Measurements from ENCODE around the gene CFAP77.

DNA sequence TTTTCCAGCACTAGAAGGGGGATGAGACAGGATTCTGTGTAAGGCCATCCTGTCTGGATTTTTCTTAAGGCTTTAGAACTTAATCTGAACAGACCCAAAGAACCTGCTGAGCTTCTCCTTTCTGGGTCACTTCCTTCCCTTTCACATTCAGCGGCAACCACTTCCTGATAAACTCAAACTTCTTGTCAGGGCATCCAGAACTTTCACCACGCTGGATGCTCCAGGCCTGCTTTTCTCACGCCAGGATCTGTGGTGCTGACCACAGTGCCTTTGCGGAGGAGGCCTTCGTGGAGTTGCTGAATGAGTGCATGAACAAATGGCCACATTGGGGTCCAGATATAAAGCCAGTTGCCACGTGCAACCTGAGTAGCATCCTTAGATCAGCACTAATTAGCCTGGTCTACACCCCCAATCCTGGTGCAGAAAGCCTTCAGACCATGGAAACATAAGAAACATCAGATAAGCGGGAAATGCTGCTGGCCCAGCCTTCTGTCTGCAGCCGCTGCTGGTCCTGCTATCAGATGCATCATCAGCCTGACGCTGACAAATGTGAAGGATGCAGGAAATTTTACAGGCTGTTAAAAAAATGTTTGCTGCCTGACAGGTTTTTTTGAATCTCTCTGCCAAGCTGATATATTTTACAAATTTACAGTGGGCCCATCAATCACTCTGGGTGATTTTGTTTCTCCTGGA, 97.1 kb downstream of the CFAP77 start:
- TF ChIP-seq, protein P1, sequence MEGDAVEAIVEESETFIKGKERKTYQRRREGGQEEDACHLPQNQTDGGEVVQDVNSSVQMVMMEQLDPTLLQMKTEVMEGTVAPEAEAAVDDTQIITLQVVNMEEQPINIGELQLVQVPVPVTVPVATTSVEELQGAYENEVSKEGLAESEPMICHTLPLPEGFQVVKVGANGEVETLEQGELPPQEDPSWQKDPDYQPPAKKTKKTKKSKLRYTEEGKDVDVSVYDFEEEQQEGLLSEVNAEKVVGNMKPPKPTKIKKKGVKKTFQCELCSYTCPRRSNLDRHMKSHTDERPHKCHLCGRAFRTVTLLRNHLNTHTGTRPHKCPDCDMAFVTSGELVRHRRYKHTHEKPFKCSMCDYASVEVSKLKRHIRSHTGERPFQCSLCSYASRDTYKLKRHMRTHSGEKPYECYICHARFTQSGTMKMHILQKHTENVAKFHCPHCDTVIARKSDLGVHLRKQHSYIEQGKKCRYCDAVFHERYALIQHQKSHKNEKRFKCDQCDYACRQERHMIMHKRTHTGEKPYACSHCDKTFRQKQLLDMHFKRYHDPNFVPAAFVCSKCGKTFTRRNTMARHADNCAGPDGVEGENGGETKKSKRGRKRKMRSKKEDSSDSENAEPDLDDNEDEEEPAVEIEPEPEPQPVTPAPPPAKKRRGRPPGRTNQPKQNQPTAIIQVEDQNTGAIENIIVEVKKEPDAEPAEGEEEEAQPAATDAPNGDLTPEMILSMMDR (tag by site-specific recombination; IDR thresholded peaks at IDR 0.05), result no peak
- TF ChIP-seq ZNF121 (tag by site-specific recombination; IDR thresholded peaks at IDR 0.05) (no peak), MZF1 (tag by site-specific recombination; IDR thresholded peaks at IDR 0.05; ENCODE audit: borderline replicate concordance) (no peak), ZFP3 (tag by site-specific recombination; IDR thresholded peaks at IDR 0.05; ENCODE audit: low read depth) (no peak), ZFHX2 (tag by site-specific recombination; conservative IDR thresholded peaks at IDR 0.05) (no peak), KLF16 (tag by site-specific recombination; IDR thresholded peaks at IDR 0.05) (no peak), ZNF274 (IDR thresholded peaks at IDR 0.05; ENCODE audit: low read length) (no peak), ZNF274 (tag by site-specific recombination; IDR thresholded peaks at IDR 0.05; ENCODE audit: borderline replicate concordance) (no peak), SP3 (tag by site-specific recombination; IDR thresholded peaks at IDR 0.05) (no peak), ZNF624 (tag by site-specific recombination; IDR thresholded peaks at IDR 0.05) (no peak), SP2 (tag by site-specific recombination; IDR thresholded peaks at IDR 0.05) (no peak)
- TF ChIP-seq, protein P2, sequence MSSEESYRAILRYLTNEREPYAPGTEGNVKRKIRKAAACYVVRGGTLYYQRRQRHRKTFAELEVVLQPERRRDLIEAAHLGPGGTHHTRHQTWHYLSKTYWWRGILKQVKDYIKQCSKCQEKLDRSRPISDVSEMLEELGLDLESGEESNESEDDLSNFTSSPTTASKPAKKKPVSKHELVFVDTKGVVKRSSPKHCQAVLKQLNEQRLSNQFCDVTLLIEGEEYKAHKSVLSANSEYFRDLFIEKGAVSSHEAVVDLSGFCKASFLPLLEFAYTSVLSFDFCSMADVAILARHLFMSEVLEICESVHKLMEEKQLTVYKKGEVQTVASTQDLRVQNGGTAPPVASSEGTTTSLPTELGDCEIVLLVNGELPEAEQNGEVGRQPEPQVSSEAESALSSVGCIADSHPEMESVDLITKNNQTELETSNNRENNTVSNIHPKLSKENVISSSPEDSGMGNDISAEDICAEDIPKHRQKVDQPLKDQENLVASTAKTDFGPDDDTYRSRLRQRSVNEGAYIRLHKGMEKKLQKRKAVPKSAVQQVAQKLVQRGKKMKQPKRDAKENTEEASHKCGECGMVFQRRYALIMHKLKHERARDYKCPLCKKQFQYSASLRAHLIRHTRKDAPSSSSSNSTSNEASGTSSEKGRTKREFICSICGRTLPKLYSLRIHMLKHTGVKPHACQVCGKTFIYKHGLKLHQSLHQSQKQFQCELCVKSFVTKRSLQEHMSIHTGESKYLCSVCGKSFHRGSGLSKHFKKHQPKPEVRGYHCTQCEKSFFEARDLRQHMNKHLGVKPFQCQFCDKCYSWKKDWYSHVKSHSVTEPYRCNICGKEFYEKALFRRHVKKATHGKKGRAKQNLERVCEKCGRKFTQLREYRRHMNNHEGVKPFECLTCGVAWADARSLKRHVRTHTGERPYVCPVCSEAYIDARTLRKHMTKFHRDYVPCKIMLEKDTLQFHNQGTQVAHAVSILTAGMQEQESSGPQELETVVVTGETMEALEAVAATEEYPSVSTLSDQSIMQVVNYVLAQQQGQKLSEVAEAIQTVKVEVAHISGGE (tag by site-specific recombination; conservative IDR thresholded peaks at IDR 0.05; ENCODE audit: low read depth), result no peak
- TF ChIP-seq, protein P3, sequence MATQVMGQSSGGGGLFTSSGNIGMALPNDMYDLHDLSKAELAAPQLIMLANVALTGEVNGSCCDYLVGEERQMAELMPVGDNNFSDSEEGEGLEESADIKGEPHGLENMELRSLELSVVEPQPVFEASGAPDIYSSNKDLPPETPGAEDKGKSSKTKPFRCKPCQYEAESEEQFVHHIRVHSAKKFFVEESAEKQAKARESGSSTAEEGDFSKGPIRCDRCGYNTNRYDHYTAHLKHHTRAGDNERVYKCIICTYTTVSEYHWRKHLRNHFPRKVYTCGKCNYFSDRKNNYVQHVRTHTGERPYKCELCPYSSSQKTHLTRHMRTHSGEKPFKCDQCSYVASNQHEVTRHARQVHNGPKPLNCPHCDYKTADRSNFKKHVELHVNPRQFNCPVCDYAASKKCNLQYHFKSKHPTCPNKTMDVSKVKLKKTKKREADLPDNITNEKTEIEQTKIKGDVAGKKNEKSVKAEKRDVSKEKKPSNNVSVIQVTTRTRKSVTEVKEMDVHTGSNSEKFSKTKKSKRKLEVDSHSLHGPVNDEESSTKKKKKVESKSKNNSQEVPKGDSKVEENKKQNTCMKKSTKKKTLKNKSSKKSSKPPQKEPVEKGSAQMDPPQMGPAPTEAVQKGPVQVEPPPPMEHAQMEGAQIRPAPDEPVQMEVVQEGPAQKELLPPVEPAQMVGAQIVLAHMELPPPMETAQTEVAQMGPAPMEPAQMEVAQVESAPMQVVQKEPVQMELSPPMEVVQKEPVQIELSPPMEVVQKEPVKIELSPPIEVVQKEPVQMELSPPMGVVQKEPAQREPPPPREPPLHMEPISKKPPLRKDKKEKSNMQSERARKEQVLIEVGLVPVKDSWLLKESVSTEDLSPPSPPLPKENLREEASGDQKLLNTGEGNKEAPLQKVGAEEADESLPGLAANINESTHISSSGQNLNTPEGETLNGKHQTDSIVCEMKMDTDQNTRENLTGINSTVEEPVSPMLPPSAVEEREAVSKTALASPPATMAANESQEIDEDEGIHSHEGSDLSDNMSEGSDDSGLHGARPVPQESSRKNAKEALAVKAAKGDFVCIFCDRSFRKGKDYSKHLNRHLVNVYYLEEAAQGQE (tag by site-specific recombination; IDR thresholded peaks at IDR 0.05), result no peak
- TF ChIP-seq, protein P4, sequence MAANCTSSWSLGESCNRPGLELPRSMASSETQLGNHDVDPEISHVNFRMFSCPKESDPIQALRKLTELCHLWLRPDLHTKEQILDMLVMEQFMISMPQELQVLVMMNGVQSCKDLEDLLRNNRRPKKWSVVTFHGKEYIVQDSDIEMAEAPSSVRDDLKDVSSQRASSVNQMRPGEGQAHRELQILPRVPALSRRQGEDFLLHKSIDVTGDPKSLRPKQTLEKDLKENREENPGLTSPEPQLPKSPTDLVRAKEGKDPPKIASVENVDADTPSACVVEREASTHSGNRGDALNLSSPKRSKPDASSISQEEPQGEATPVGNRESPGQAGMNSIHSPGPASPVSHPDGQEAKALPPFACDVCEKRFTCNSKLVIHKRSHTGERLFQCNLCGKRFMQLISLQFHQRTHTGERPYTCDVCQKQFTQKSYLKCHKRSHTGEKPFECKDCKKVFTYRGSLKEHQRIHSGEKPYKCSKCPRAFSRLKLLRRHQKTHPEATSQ (tag by site-specific recombination; IDR thresholded peaks at IDR 0.05), result no peak
